ENCODE measurements around the gene ZNF845.
"Not testable (repeated sequence)": the region's sequence is repeated elsewhere in the genome, so short reads cannot be mapped to it uniquely, and the experiment has no call there.

ZNF845 gene

GRCh38 chr19:53357821-53358581 lies 24.5 kb downstream of the ZNF845 start:
- TF ChIP-seq CTCF (IDR thresholded peaks at IDR 0.05; ENCODE audit: low read depth, low read length, missing control alignments) = no peak
- no peak for DNase-seq (ENCODE audit: extremely low read depth, low read depth)
- H3K4me3 ChIP-seq (replicated peaks; ENCODE audit: low read depth, low read length) = no peak overlapping the region

GRCh38 chr19:53360056-53360455 lies 26.5 kb downstream of the ZNF845 start:
- H3K4me3 ChIP-seq (replicated peaks; ENCODE audit: low read depth, low read length); DNase-seq (ENCODE audit: extremely low read depth, low read depth): not testable (repeated sequence)

DNA sequence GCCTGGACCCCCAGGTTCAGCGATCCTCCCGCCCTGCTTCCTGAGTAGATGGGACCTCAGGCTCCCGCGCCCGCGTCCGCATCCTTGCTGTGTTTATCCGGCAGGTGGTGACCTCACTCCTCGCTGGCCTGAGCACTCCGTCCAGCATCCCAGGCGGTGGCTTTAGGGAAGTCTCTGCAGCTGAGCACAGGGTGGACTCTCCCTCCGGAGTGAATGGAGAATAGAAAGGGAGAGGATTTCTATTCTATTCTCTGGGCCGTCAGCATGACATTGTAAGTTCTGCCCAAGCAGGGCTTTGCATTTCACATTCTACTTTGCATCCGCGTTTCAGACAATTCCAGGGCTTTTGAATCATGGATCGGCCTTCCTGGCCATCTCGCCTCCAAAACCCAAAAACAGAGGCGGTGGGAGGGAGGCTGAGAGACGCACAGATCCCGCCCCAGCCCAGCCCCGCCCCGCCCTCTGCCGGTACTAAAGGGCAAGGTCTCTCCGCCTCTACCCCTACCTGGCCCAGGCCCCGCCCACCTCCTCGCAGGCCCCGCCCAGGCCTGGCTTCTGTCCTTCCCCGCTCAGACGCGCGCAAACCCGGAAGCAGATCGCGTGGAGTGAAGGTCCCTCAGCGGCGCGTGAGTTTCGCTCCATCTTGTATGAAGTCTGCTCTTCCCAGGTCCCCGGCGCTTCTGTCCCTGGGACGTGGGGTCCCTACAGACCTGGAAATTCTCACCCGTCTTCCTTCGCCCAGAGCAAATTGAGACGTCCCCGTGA lies 31.8 kb downstream of the ZNF845 start, which contains the start of gene ZNF525:
ZNF525 (plus strand) TSS at position 572 of the 765 bp plus-strand sequence. CDS start 6,577 bp downstream, outside the sequence.
- peak within 1 kb of the TSS; percentile 48 for H3K4me3 ChIP-seq (replicated peaks; ENCODE audit: low read depth, low read length)
- TF ChIP-seq CTCF (IDR thresholded peaks at IDR 0.05; ENCODE audit: low read depth, low read length, missing control alignments) = no peak
- peak; percentile 3 for DNase-seq (ENCODE audit: extremely low read depth, low read depth)

DNA sequence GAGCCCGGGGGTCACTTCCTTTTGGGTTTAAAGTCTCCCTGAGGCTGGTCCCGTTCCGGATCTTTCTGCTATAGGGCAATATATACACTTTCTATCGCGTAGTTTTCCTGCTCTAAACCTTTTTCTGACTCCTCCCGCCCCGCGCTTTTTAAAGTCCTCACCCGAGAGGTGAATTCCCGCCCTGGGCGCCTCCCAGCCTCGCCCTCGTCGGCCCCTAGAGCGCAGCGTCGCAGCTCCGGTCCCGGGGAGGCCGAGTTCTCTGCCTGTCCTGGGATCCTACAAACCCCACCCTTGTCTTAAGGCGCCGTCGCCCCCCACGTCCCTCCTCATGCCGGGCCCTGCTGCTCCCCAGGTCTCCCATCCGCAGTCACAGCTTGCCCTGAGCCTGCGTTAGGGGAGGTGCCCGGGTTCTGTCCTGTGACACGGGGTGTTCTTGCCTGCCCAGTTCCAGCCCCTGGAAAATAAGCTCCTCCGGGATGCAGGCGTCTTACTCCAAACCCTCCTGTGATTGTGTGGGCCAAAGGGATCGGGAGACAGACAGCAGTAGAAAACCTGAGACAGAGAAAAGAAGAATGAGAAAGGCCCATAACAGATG lies 32.4 kb downstream of the ZNF845 start:
- DNase-seq (ENCODE audit: extremely low read depth, low read depth) = no peak
- peak overlapping the region; percentile 48 for H3K4me3 ChIP-seq (replicated peaks; ENCODE audit: low read depth, low read length)
- TF ChIP-seq CTCF (IDR thresholded peaks at IDR 0.05; ENCODE audit: low read depth, low read length, missing control alignments) = no peak

GRCh38 chr19:53372196-53372595 lies 38.6 kb downstream of the ZNF845 start:
- no peak overlapping the region for H3K4me3 ChIP-seq (replicated peaks; ENCODE audit: low read depth, low read length)
- no peak for DNase-seq (ENCODE audit: extremely low read depth, low read depth)
- TF ChIP-seq CTCF (IDR thresholded peaks at IDR 0.05; ENCODE audit: low read depth, low read length, missing control alignments) = no peak

DNA sequence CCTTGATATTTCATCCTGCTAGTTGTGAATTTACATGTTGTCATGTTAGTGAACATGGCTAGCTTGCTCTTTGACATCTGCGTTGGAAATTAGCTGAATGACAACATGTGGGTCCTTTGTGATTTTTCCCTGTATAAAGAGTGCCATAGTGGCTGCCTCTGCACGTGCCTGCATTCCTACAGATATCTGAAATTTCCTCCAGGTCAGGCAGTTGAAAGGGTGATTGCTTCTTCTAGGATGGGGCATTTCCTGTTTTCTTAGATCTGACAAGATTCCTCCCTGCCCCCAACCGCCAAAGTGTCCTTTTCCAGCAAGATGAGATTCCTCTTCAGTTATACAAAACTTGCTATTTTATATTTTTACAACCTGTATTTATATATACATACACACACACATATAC lies 40.7 kb downstream of the ZNF845 start:
- TF ChIP-seq CTCF (IDR thresholded peaks at IDR 0.05; ENCODE audit: low read depth, low read length, missing control alignments) = no peak
- no peak for DNase-seq (ENCODE audit: extremely low read depth, low read depth)
- no peak overlapping the region for H3K4me3 ChIP-seq (replicated peaks; ENCODE audit: low read depth, low read length)

DNA sequence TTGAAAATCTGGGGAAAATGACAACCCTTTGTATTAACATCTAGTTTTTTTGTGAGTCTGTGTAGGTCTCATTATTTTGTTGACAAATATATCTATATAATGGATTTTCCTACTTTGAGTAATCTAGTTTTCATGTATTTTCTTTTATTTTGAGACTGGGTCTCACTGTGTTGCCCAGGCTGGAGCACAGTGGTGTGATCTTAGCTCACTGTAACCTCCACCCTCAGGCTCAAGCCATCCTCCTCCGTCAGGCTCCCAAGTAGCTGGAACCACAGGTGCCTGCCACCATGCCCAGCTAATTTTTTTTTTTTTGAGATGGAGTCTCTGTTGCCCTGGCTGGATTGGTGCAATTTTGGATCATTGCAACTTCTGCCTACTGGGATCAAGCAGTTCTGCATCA lies 41.2 kb downstream of the ZNF845 start:
- H3K4me3 ChIP-seq (replicated peaks; ENCODE audit: low read depth, low read length) = no peak overlapping the region
- no peak for DNase-seq (ENCODE audit: extremely low read depth, low read depth)
- no peak for TF ChIP-seq CTCF (IDR thresholded peaks at IDR 0.05; ENCODE audit: low read depth, low read length, missing control alignments)
